Stimulated activated CD8-positive, alpha-beta memory T cell treated with anti-CD3 and anti-CD28 coated beads, Interleukin-15, amount 100 ng/mL, for 24 hours (primary cell): Measurements from ENCODE around the gene HCST.
A peak's percentile ranks its signal among the peaks of the same experiment; 100 is the strongest.
"Not testable (repeated sequence)": the region's sequence is repeated elsewhere in the genome, so short reads cannot be mapped to it uniquely, and the experiment has no call there.

Experiments
- DNase-seq: peaks from one replicate; pipeline ENCODE4 v3.0.0-alpha.2; 2020; ENCODE audit warnings: low read depth

Gene HCST

GRCh38 chr19:35904311-35905068, 2.2 kb downstream of the HCST start:
- DNase-seq, result no peak

GRCh38 chr19:35905178-35905727, 2.9 kb downstream of the HCST start:
- no peak for DNase-seq

- DNase-seq, result no peak
Observed at GRCh38 chr19:35907377-35907745, 5.0 kb downstream of the HCST start.

GRCh38 chr19:35908010-35908441, 5.7 kb downstream of the HCST start, which contains the start of gene TYROBP:
TYROBP (minus strand) TSS chr19:35908295; CDS start chr19:35908228, 67 bp downstream.
- DNase-seq, result no peak

GRCh38 chr19:35908973-35909683, 6.8 kb downstream of the HCST start:
- no peak for DNase-seq

- no peak for DNase-seq
Observed at GRCh38 chr19:35909684-35910035, 7.3 kb downstream of the HCST start.

- DNase-seq, result not testable (repeated sequence)
Observed at GRCh38 chr19:35910355-35910754, 8.0 kb downstream of the HCST start.

GRCh38 chr19:35911173-35911572, 8.8 kb downstream of the HCST start:
- no peak for DNase-seq

GRCh38 chr19:35911790-35912189, 9.5 kb downstream of the HCST start:
- no peak for DNase-seq

GRCh38 chr19:35913589-35913988, 11.3 kb downstream of the HCST start:
- no peak for DNase-seq

GRCh38 chr19:35915443-35915842, 13.1 kb downstream of the HCST start:
- no peak for DNase-seq

GRCh38 chr19:35919306-35919705, 17.0 kb downstream of the HCST start:
- DNase-seq, result no peak

- no peak for DNase-seq
Observed at GRCh38 chr19:35921012-35921411, 18.7 kb downstream of the HCST start.

- DNase-seq, result no peak
Observed at GRCh38 chr19:35925501-35925900, 23.2 kb downstream of the HCST start.

GRCh38 chr19:35928507-35928906, 26.2 kb downstream of the HCST start:
- no peak for DNase-seq

GRCh38 chr19:35929876-35930275, 27.5 kb downstream of the HCST start:
- DNase-seq, result no peak

GRCh38 chr19:35931161-35931873, 29.0 kb downstream of the HCST start:
- peak; percentile 95 for DNase-seq

GRCh38 chr19:35931874-35932202, 29.5 kb downstream of the HCST start:
- no peak for DNase-seq

GRCh38 chr19:35932291-35932936, 30.1 kb downstream of the HCST start:
- DNase-seq, result no peak

GRCh38 chr19:35935911-35936737, 33.8 kb downstream of the HCST start, which contains the start of gene LRFN3:
LRFN3 (plus strand) TSS chr19:35936374; CDS start chr19:35939426, 3,052 bp downstream.
- DNase-seq, result peak; percentile 33

GRCh38 chr19:35936738-35937268, 34.5 kb downstream of the HCST start:
- no peak for DNase-seq
